ENCODE measurements around the gene XRCC3. TPM values are rescaled to one million over a fixed set of nuclear protein-coding genes. Genes with fewer than 3 reads are reported as not detected.

Gene XRCC3
- total RNA-seq, 1 donor: 18.1 TPM

GRCh38 chr14:103700753-103701490, 14.3 kb downstream of the XRCC3 start:
- TF ChIP-seq CTCF (IDR thresholded peaks at IDR 0.05; ENCODE audit: insufficient read depth, low read length): no peak
- no peak overlapping the region for H3K4me3 ChIP-seq (ENCODE audit: low read depth, low read length)
- no peak for DNase-seq (ENCODE audit: low read depth)

- no peak for TF ChIP-seq CTCF (IDR thresholded peaks at IDR 0.05; ENCODE audit: insufficient read depth, low read length)
These were observed 15.1 kb downstream of the XRCC3 start for GRCh38 chr14:103699901-103700752.

GRCh38 chr14:103699261-103699661, 16.0 kb downstream of the XRCC3 start:
- TF ChIP-seq CTCF (IDR thresholded peaks at IDR 0.05; ENCODE audit: insufficient read depth, low read length): no peak
- no peak for DNase-seq (ENCODE audit: low read depth)
- H3K4me3 ChIP-seq (ENCODE audit: low read depth, low read length): no peak overlapping the region

More at GRCh38 chr14:103699901-103700752, 15.1 kb downstream of the XRCC3 start:
- H3K4me3 ChIP-seq (ENCODE audit: low read depth, low read length): no peak overlapping the region
- no peak for DNase-seq (ENCODE audit: low read depth)

GRCh38 chr14:103698380-103699260, 16.6 kb downstream of the XRCC3 start:
- no peak overlapping the region for H3K4me3 ChIP-seq (ENCODE audit: low read depth, low read length)
- DNase-seq (ENCODE audit: low read depth): no peak
- no peak for TF ChIP-seq CTCF (IDR thresholded peaks at IDR 0.05; ENCODE audit: insufficient read depth, low read length)

GRCh38 chr14:103697603-103698379, 17.5 kb downstream of the XRCC3 start:
- DNase-seq (ENCODE audit: low read depth): no peak
- no peak for TF ChIP-seq CTCF (IDR thresholded peaks at IDR 0.05; ENCODE audit: insufficient read depth, low read length)
- H3K4me3 ChIP-seq (ENCODE audit: low read depth, low read length): no peak overlapping the region

- no peak overlapping the region for H3K4me3 ChIP-seq (ENCODE audit: low read depth, low read length)
- TF ChIP-seq CTCF (IDR thresholded peaks at IDR 0.05; ENCODE audit: insufficient read depth, low read length): no peak
- DNase-seq (ENCODE audit: low read depth): no peak
These were observed 18.0 kb downstream of the XRCC3 start for GRCh38 chr14:103697206-103697602.

Data from fibroblast of the aortic adventitia (primary cell).